OCI-M2 (cell line): ENCODE measurements around the gene KRT222.

ENCODE experiments used
- DNase-seq: peaks from one replicate; lab custom pipeline; 2025; ENCODE audit not compliant: unreplicated experiment; lab: John Stamatoyannopoulos, UW

KRT222 gene

DNA sequence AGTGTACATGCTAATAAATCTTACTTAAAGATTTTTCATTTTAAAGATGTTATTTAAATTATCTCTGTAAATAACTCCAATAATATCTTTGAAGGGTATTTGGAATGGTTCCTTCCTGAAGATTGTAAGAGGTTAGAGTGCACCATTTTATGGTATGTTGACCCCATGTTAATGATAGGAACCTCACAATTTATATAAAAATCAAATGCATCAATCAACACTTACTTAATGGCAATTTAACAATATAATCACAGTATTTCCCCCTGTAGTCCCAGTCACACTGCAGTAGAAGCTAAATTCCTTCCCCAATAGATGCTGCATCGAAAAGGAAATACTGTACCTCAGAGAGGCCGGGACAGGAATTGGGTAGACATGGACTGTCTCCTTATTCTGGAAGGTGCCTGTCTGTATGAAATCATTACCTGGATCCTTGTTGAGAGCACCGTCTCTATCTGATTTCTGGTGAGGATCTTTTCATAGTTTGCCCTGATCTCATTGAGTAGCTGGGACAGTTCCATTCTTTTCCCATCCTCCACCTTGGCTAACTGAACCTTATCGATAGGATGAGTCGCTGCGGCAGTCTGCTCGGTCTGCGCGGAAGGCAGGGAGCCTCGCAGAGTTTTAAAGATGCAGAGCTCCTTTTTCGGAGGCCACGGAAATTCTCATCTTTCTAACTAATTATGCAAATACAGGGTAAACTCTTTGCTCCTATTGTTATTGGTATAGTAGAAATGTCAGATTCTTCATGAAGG, at the start of gene KRT222:
KRT222 (minus strand) TSS at position 596 of the 752 bp plus-strand sequence; CDS start at position 518, 78 bp downstream.
- DNase-seq: no peak

- DNase-seq: no peak
These were observed 49.5 kb upstream of the KRT222 start for GRCh38 chr17:40714473-40714872.

GRCh38 chr17:40707745-40708144, 42.8 kb upstream of the KRT222 start:
- DNase-seq: no peak

- DNase-seq: no peak
These were observed 40.6 kb upstream of the KRT222 start for GRCh38 chr17:40705584-40705983.

GRCh38 chr17:40703652-40704051, 38.7 kb upstream of the KRT222 start, which contains the start of gene KRT24:
Gene KRT24, minus strand, starts transcription at chr17:40703752. Its CDS starts 59 bp downstream, at chr17:40703693.
- DNase-seq: no peak

- DNase-seq: no peak
These were observed 37.3 kb upstream of the KRT222 start for GRCh38 chr17:40702271-40702670.

DNA sequence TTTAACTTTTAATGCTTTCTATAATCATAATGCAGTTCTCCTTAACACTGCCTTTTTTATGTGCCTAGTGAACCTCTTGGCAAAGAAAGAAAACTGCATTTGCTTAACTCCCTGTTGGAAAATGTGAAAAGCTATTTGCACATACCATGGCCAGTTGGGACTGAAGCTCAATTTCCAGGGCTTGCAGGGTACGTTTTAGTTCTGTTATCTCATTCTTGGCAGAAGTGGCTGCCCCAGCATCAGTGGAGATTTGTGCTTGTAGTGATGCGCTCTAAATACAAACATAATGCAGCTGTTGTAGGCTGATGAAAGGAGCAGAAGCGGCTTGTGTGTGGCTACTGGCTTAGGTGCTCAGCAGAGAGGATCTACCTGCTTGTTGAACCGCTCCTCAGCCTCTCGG, 34.9 kb upstream of the KRT222 start:
- no peak for DNase-seq

- DNase-seq: no peak
These were observed 34.4 kb upstream of the KRT222 start for GRCh38 chr17:40699371-40699770.

- no peak for DNase-seq
These were observed 32.3 kb upstream of the KRT222 start for GRCh38 chr17:40697297-40697696.

DNA sequence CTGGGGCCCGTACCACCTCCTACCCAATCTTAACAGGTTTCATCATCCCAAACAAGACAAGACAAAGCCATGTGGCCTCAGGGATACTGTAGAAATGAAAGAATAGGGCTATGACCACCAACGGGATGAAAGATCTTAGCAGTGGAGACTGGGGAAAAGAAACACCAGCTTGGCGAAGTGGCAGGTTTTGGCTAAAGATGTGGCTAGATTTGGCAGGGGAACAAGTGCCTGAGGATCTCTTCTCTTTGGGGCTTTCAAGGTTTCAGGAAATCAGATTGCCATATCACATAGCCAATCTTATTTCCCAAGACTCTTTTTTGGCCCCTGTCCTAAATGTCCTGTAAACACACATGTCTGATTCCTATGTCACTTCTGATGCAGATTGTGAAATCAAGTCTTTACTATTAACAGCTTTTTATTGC, 31.7 kb upstream of the KRT222 start:
- no peak for DNase-seq

DNA sequence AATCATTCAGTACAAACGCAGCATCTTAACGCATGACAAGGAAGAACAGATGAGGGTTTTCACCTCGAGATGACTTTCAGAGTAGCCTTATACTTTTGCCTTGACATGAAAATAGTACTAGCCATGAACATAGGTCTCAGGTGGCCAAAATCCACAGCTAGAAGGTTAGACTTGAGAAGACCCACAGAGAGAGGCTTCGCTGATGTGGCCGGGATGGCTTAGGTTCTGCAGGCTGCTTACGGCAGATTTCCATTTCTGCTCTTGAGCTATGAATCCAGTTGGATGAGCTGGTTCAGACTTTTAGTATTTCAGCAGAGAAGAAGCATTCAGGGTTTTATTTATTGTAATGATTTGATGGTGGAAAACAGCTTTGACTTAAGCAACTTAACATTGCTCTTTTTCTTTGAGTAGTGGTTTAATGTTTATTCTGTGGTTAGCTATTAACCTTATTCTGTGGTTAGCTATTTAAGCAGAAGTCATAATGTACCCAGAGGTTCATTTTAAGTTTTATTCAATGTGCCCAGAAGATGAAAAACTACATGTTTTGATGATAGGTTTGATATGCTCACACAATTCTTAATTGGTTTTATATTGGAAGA, 31.0 kb upstream of the KRT222 start:
- no peak for DNase-seq

GRCh38 chr17:40694584-40694983, 29.6 kb upstream of the KRT222 start:
- DNase-seq: no peak

DNA sequence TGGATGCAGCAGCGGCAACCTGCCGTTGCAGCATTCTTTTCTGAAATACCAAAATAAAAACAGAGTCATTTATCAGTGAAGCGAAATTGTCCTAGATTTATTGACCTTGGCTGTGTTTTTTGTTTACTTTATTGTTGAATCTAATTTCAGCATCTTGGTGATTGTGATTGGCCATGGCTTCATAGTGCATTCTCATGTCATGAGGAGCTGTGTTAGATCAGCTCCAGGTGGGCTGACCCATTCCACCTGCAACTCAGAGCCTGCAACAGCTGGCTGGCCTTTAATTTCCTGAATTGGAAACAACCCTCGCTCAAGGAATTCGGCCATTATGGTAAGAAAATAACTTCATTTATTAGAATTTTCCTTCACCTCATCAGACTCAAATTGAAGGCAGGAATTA, 22.1 kb upstream of the KRT222 start:
- DNase-seq: no peak

DNA sequence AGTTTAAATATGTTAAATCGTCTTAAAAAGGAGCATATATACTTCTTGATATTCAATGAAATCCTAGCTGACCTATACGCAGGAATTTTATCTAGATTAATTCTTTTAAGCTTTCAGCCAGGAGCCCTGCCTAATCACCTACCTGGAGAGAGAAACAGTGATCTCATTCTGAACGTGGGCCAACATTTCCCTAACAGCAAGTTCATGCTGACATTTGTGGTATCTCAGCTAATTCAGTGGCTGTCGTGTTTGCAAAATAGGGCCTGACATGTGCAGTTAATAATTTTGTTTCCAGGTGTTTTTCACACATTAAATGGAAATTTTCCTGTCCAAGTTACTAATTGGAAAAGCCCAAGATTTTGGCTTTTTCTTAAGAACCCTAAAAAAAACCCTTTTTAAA, 21.2 kb upstream of the KRT222 start:
- no peak for DNase-seq

DNA sequence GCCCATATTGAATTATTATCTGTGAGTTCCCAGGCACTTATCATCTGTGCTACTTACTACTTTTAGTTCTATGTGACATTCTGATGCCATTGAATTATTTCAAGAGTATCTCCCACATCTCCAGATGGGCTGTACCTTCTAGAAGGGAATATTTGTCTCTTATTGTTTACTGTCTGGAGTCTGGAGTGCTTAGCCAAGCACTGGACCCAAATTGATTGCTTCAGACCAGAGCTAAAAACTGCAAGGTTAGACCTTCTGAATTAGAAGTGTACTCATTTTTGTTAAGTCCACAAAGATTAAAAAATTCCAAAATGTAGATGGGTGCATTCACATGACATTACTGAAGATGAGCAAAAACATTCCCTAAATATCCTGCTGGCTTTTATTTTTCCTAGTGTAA, 16.0 kb upstream of the KRT222 start:
- DNase-seq: no peak

- no peak for DNase-seq
These were observed 14.5 kb upstream of the KRT222 start for GRCh38 chr17:40679523-40679907.

- no peak for DNase-seq
These were observed 14.0 kb upstream of the KRT222 start for GRCh38 chr17:40678902-40679522.

DNA sequence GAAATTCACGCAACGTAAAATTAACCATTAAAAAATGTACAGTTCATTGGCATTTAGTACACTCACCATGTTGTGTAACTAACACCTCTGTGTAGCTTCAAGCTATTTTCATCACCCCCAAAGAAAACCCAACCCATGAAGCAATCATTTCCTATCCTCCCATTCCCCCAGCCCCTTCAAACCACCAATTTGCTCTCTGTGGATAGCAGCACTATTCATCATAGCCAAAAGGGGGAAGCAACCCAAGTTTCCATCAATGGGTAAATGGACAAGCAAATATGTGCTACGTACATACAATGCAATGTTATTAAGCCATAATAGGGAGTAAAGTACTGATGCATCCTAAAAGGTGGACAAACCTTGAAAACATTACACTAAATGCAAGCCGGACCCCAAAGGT, 10.9 kb upstream of the KRT222 start:
- DNase-seq: no peak

- DNase-seq: no peak
These were observed 7.7 kb upstream of the KRT222 start for GRCh38 chr17:40672654-40673053.

- DNase-seq: no peak
These were observed 6.3 kb upstream of the KRT222 start for GRCh38 chr17:40671282-40671681.

DNA sequence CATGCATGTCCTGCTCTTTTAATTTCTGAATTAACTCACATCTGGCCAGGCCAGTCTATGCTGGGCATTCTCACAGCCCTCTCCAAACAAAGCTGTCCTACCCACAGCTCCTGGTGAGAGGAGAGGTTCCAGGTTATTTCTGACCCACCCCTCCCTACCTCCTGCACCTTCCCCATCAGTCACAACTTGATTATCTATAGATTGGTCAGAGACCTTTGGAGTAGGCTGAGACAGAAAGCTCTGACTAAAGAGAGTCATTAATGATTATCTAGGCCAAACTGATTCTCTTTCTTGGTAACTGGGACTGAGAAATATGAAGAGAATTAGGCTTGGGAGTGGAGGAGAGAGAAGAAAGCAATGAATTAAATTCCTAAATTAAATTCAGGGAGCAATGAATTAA, 1.4 kb upstream of the KRT222 start:
- DNase-seq: no peak

DNA sequence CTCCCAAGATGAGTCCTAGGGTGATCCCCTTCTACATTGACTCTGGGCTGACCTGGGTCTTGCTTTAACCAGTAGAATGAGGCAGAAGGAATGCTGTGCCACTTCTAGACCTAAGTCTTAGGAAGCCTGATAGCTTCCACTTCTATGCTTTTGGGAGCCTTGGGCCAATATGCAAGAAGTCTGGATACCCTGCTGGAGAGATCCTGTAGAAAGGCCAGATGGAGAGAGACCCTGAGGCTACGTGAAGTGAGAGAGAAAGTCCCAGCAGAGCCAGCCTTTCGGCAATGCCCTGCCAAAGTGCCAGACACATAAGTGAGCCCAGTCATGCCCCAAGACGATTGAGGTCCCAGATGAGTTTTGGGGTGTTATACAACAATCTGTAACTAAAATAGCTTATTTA, 1.7 kb downstream of the KRT222 start:
- DNase-seq: no peak
